ENCODE results near the gene TNFRSF4. TPM values are rescaled to one million over a fixed set of nuclear protein-coding genes. Genes with fewer than 3 reads are reported as not detected.

TNFRSF4 gene
- total RNA-seq, 1 experiment from 2014 or later, result 0.37 TPM

GRCh38 chr1:1243807-1244191 is 29.8 kb upstream of the TNFRSF4 start:
- CTCF ChIA-PET, result no interaction called here
- no peaks in the 10 kb centered on the region for H3K79me2 ChIP-seq (ENCODE audit: insufficient read depth, low read length)
- intact Hi-C loops (cut with micrococcal nuclease), result no loop called here
- H3K27ac ChIP-seq (ENCODE audit: low read depth, low read length), result no peak overlapping the region
- H3K9ac ChIP-seq (ENCODE audit: low read length), result no peak overlapping the region
- peaks cover 0 to 11% of the 10 kb centered on the region in 2 experiments; a peak in 2 of 4 replicates for H3K4me1 ChIP-seq (ENCODE audit: control insufficient read depth in 1 of 2, insufficient read depth in 2 of 2, low read length in 2 of 2)
- no peaks in the 10 kb centered on the region for H4K20me1 ChIP-seq (ENCODE audit: insufficient read depth)
- TF ChIP-seq ZNF274 (IDR thresholded peaks at IDR 0.05; ENCODE audit: low read depth, low read length) (no peak), CBX3 (IDR thresholded peaks at IDR 0.05; ENCODE audit: low read depth) (no peak), ATF3 (IDR thresholded peaks at IDR 0.05) (no peak), POLR2A (IDR thresholded peaks at IDR 0.05; ENCODE audit: borderline replicate concordance, extremely low read depth, insufficient read depth, insufficient read length) (no peak), TCF7L2 (IDR thresholded peaks at IDR 0.05; ENCODE audit: borderline replicate concordance, extremely low read depth, insufficient read depth, insufficient read length) (no peak), SIN3A (IDR thresholded peaks at IDR 0.05; ENCODE audit: low read depth) (no peak), JUND (IDR thresholded peaks at IDR 0.05) (no peak), ELF1 (IDR thresholded peaks at IDR 0.05; ENCODE audit: borderline replicate concordance, low read depth) (no peak), POLR2AphosphoS5 (IDR thresholded peaks at IDR 0.05; ENCODE audit: low read depth, low read length) (no peak), CTCF (IDR thresholded peaks at IDR 0.05 in 2 of 3, conservative IDR thresholded peaks at IDR 0.05 in 1 of 3; ENCODE audit: borderline replicate concordance in 1 of 3, insufficient read depth in 1 of 3, low read depth in 2 of 3, low read length in 2 of 3) (no peak), EZH2phosphoT487 (IDR thresholded peaks at IDR 0.05; ENCODE audit: borderline replicate concordance) (no peak), FOSL1 (IDR thresholded peaks at IDR 0.05; ENCODE audit: low read depth) (no peak), REST (IDR thresholded peaks at IDR 0.05; ENCODE audit: low read depth) (no peak), CEBPB (IDR thresholded peaks at IDR 0.05; ENCODE audit: low read depth) (no peak), SP1 (IDR thresholded peaks at IDR 0.05; ENCODE audit: low read depth) (no peak)
- no peak overlapping the region for H2AFZ ChIP-seq (ENCODE audit: low read depth, low read length, poor library complexity, severe bottlenecking)
- DNase-seq (ENCODE audit: low read depth, low spot score), result no peak
- RAD21 ChIA-PET (ENCODE audit: low non-redundant PET in 1 of 2, low total read pairs in 2 of 2, uncharacterized antibody in 2 of 2, unreplicated experiment in 2 of 2), result no interaction called here
- POLR2A ChIA-PET, result no interaction called here
- no TSS peak for BruUV-seq (replicated peaks)
- no peaks in the 10 kb centered on the region for H3K9me2 ChIP-seq (ENCODE audit: insufficient read depth)
- no peaks in the 10 kb centered on the region for H3K36me3 ChIP-seq (ENCODE audit: control insufficient read depth in 1 of 2, insufficient read depth in 2 of 2, low read length in 2 of 2)
- H3K4me3 ChIP-seq (replicated peaks in 1 of 2; ENCODE audit: low read depth in 1 of 2, low read length in 2 of 2), result no peak overlapping the region
- no peak overlapping the region for H3K4me2 ChIP-seq (ENCODE audit: low read length)
- no peaks in the 10 kb centered on the region for H3K27me3 ChIP-seq (ENCODE audit: insufficient read depth, low read length)
- H3K9me3 ChIP-seq (ENCODE audit: control insufficient read depth in 1 of 2, insufficient read depth in 1 of 2, low read depth in 1 of 2, low read length in 2 of 2), result no peaks in the 10 kb centered on the region
- ATAC-seq, result no peak

Data from HCT116 (cell line).